Thyroid gland (tissue), 4 donors: ENCODE results near the gene TXN.

Experiments
- POLR2A ChIP-seq, 2 donors: fragments of 450-650 bp; IDR thresholded peaks; one replicate each; pipeline ENCODE4 v1.6.1; 2017; ENCODE audit warnings: antibody characterized with exemption in 2 of 2, mild to moderate bottlenecking in 2 of 2, moderate library complexity in 1 of 2
- TF ChIP-seq, protein P1 (sequence below), 6 experiments: fragments of 200-600 bp in 3 of 6; fragments of 450-650 bp in 3 of 6; sonication (generic) in 3 of 6; IDR thresholded peaks; one replicate each; pipeline ENCODE4 v1.5.1; 2016 to 2019; ENCODE audit warnings: antibody characterized with exemption in 6 of 6, mild to moderate bottlenecking in 2 of 6, inconsistent platforms in 1 of 6, moderate library complexity in 1 of 6

DNA sequence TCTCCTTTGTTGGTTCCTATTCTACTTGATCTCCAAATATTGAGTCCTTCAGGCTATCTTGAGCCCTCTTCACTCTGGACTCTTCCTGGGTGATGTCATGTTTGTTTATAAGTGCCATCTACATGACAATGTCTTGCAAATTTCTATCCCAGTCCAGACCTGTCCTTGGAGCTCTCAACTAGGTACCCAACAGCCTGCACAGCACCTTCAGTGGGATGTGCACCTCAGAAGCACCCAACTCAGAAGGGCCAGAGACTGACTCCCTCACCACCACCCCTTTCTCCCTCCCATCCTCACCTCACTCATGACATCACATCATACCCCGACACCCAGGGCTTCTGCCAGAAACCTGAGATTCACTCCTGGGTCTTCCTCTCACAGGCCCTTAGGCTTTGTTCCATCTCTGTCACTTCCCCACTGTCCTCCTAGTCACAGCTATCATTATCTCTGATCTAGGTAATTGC lies 14.4 kb downstream of the TXN start:
- TF ChIP-seq, protein P1, sequence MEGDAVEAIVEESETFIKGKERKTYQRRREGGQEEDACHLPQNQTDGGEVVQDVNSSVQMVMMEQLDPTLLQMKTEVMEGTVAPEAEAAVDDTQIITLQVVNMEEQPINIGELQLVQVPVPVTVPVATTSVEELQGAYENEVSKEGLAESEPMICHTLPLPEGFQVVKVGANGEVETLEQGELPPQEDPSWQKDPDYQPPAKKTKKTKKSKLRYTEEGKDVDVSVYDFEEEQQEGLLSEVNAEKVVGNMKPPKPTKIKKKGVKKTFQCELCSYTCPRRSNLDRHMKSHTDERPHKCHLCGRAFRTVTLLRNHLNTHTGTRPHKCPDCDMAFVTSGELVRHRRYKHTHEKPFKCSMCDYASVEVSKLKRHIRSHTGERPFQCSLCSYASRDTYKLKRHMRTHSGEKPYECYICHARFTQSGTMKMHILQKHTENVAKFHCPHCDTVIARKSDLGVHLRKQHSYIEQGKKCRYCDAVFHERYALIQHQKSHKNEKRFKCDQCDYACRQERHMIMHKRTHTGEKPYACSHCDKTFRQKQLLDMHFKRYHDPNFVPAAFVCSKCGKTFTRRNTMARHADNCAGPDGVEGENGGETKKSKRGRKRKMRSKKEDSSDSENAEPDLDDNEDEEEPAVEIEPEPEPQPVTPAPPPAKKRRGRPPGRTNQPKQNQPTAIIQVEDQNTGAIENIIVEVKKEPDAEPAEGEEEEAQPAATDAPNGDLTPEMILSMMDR (IDR thresholded peaks at IDR 0.05) = no peak
- TF ChIP-seq POLR2A (IDR thresholded peaks at IDR 0.05) = no peak
